HFF-Myc (cell line): ENCODE data around the gene ESRRB.

Source experiments
- DNase-seq: peaks from one replicate; pipeline ENCODE4 v3.0.0-alpha.2; 2011; ENCODE audit warnings: low read depth; ENCODE audit errors: extremely low read depth
- H3K4me3 ChIP-seq: replicated peaks from 2 replicates; pipeline ENCODE4 v1.5.1; 2011; ENCODE audit warnings: low read depth, mild to moderate bottlenecking, control low read depth, low read length
- TF ChIP-seq, protein P1 (sequence below): IDR thresholded peaks from 2 replicates; pipeline ENCODE4 v1.5.1; 2012; ENCODE audit warnings: mild to moderate bottlenecking, low read depth, low read length, control low read depth; ENCODE audit errors: missing control alignments

Gene ESRRB

DNA sequence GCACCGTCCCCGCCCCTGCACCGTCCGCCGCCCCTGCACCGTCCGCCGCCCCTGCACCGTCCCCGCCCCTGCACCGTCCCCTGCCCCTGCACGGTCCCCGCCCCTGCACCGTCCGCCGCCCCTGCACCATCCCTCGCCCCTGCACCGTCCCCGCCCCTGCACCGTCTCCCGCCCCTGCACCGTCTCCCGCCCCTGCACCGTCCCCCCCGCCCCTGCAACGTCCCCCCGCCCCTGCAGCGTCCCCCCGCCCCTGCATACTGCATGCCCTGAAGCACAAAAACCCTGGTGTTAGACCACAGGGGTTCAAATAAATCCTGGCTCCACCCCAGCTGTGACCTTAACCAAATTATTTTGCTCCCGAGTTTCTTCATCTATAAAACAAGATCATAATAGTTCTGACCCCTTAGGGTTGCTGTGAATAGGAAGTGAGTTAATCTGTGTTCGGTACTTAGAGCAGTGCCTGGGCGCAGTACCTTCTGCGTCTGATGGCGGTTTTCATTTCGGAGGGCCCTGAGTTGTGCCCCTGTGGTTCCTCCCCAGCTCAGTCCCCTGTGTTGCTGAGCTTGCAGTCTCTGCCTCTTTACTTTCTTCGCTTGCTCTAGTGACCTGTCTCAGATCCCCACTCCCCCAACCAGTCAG lies 38.1 kb downstream of the ESRRB start:
- no peak for DNase-seq
- TF ChIP-seq, protein P1, sequence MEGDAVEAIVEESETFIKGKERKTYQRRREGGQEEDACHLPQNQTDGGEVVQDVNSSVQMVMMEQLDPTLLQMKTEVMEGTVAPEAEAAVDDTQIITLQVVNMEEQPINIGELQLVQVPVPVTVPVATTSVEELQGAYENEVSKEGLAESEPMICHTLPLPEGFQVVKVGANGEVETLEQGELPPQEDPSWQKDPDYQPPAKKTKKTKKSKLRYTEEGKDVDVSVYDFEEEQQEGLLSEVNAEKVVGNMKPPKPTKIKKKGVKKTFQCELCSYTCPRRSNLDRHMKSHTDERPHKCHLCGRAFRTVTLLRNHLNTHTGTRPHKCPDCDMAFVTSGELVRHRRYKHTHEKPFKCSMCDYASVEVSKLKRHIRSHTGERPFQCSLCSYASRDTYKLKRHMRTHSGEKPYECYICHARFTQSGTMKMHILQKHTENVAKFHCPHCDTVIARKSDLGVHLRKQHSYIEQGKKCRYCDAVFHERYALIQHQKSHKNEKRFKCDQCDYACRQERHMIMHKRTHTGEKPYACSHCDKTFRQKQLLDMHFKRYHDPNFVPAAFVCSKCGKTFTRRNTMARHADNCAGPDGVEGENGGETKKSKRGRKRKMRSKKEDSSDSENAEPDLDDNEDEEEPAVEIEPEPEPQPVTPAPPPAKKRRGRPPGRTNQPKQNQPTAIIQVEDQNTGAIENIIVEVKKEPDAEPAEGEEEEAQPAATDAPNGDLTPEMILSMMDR, result no peak
- H3K4me3 ChIP-seq, result no peak overlapping the region

DNA sequence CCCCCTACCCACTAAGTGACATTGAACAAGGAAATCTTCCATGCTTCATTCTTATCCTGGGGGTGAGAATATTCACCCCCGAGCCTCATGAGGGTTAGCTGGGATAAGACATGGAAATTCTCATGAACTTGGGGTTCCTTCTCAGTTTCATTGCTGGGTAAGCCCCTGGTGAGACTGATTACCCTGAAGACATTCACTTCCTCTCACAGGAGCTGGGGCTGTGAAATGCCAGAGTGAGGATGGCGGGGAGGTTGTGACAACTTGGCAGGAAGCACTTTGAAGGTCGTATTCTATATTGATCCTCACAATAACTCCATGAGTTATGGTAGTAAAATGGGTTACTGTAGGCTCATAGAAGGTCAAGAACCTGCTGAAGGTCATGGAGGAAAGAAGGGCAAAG lies 43.5 kb downstream of the ESRRB start:
- TF ChIP-seq, protein P1, result no peak
- H3K4me3 ChIP-seq, result no peak overlapping the region
- DNase-seq, result no peak

DNA sequence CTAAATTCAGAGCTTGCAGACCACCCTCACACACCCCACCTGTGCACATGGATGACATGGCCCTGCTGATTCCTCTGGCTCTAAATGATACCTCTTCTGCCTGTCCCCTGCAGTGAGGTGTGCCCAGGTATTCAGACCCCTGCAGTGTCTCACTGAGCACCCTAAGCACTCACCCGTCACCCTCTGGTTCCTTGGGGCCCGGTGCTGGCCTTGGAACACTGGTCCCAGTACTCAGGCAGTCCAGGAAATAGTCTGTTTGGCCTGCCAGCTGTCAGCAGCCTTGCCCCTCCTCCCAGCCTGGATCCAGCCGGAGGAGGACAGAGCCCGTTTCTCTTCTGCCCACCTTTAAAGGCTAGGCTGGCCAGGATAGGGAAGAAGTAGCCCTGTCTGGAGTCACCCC lies 44.9 kb downstream of the ESRRB start:
- no peak for DNase-seq
- TF ChIP-seq, protein P1, result no peak
- H3K4me3 ChIP-seq, result no peak overlapping the region

DNA sequence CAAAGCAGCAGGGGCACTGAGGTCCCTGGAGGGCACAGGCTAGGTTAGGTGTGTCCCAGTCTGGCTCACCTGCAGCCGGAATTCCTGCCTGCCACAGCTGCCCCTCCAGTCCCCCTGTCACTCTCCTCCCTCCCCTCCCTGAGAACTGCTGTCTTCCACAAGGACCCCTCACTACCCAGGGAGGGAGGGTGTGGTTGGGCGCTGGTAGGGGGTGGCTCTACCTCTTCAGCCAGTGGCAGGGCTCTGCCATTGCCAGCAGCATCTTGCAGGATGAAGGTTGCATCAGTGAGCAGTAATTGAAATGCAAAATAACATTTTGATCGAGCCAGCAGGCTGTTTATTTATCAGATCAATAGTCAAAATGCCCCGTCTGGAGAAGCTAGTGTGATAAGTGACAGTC lies 45.7 kb downstream of the ESRRB start:
- TF ChIP-seq, protein P1, result no peak
- DNase-seq, result no peak
- no peak overlapping the region for H3K4me3 ChIP-seq

DNA sequence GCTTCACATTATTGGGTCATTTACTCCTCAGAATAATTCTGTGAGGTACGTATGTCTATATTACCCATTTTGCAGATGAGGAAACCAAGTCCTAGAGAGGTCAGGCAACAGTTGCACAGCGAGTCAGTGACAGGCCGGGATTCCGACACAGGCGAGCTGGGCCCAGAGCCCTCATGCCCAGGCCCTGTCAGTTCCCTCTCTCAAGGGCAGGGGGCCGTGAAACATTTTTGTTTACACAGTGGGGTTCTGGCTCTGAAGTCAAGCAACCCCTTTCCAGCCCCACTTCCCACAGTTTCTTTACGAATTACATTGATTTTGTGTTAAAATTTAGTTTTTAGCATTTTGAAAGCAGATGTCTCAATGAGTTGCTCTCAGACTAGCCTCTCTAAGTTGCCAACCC lies 46.7 kb downstream of the ESRRB start:
- DNase-seq, result no peak
- H3K4me3 ChIP-seq, result no peak overlapping the region
- TF ChIP-seq, protein P1, result no peak

DNA sequence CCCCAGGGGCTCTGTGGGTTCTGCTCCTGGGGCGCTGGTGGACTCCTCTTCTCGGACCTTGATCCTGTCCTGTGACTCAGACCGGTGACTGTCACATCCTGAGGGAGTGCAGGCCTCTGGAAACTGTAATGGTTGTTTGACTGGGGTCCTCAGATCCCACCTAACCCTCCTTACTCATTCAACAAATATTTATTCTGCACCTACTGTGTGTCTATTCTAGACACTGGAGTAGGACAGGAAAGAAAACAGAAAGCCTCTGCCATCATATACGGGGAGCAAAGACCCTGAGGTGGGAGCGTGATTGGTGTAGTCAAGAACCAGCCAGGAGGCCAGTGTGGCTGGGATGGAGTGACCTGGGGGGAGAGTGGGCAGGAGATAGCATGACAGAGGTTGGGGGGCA lies 47.6 kb downstream of the ESRRB start:
- TF ChIP-seq, protein P1, result no peak
- DNase-seq, result no peak
- no peak overlapping the region for H3K4me3 ChIP-seq

DNA sequence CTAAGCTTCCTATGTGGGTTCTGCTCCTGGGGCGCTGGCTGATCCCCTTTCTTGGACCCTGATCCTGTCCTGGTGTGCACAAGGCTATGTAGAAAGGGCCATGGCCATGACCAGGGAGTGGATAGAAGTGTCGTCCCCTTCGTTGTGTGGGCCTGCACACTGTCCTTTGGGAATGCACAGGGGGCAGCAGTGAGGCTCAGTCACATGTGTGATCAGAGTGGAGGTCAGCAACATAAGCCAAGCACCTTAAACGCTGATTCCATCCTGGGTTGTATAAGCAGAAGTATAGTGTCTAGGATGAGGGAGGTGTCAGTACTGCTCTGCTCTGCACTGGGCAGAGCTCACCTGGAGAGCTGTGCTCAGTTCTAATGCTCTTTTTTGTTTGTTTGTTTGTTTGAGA lies 48.4 kb downstream of the ESRRB start:
- TF ChIP-seq, protein P1, result peak; percentile 4
- H3K4me3 ChIP-seq, result no peak overlapping the region
- DNase-seq, result no peak
